ENCODE data around the gene SPOCD1. TPM values are rescaled to one million over a fixed set of nuclear protein-coding genes. Genes with fewer than 3 reads are reported as not detected.

SPOCD1 gene
- total RNA-seq, 1 experiment from 2014 or later: 64.0 TPM

- Histone ChIP-seq H3K9me3 (replicated peaks) (no peaks in the 10 kb centered on the region), H3K36me3 (peaks cover 2% of the 10 kb centered on the region; the same call in 1 of the 2 replicates)
- no peak for DNase-seq (ENCODE audit: low read depth in 1 of 2, low spot score in 2 of 2)
These were observed 71.5 kb downstream of the SPOCD1 start for GRCh38 chr1:31744165-31744888.

DNA sequence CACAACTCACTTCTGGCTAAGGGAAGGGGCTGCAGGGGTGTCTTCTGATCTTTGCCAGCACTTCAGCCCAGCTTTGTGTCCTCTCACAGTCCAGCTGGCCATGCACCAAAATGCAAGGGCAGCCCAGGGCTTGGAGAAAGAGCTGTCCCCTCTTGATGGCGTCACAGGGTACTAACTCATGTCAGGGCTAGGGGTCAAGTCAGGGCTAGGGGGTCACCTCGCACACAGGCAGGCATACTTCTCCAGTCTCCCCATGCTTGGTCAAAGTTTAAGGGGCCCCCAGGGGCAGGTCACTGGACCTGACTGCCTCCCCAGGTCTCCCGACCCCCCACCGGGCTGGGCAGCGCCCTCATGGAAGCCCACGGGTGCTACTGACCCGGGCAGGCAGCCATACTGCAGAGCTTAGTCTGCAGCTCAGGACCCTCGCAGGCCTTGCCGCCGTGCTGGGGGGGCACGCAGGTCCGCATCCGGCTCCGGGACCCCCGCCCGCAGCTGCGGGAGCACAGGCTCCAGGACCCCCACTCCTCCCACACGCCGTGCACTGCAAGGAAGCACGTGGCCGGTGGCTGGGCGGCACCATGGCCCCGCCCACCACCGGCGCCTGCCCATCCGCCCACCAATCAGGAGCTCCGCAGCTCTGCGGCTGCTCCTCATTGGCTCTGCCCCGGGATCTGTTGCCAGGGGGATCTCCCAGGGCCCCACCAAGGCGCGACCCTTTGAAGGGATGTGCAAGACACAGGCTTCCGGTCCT is 73.2 kb downstream of the SPOCD1 start:
- peaks cover 9% of the 10 kb centered on the region for H3K36me3 ChIP-seq
- H3K4me1 ChIP-seq (replicated peaks): no peaks in the 10 kb centered on the region
- no peak for DNase-seq (ENCODE audit: low read depth in 1 of 2, low spot score in 2 of 2)
- H3K27me3 ChIP-seq (replicated peaks): no peaks in the 10 kb centered on the region
- no peak overlapping the region for H3K4me3 ChIP-seq
- no peaks in the 10 kb centered on the region for H3K9me3 ChIP-seq (replicated peaks)
- no peak overlapping the region for H3K27ac ChIP-seq

More at GRCh38 chr1:31744165-31744888, 71.5 kb downstream of the SPOCD1 start:
- Histone ChIP-seq H3K27ac (no peak overlapping the region), H3K4me1 (replicated peaks) (no peaks in the 10 kb centered on the region), H3K4me3 (no peak overlapping the region), H3K27me3 (replicated peaks) (no peaks in the 10 kb centered on the region)

Other genes with a start within 250 kb of the SPOCD1 start
- 14.9 and 25.9 TPM in 2 replicates for gene TINAGL1, start 239.5 kb downstream of the SPOCD1 start, total RNA-seq (2014; rRNA removed; shearing (Covaris generic))
- gene HCRTR1, start 198.3 kb downstream of the SPOCD1 start, total RNA-seq (2014; rRNA removed; shearing (Covaris generic)): not detected in 2 replicates
- 68.6 and 76.2 TPM in 2 replicates for gene PEF1, start 171.1 kb downstream of the SPOCD1 start, total RNA-seq (2014; rRNA removed; shearing (Covaris generic))
- gene COL16A1, start 112.0 kb downstream of the SPOCD1 start, total RNA-seq (2014; rRNA removed; shearing (Covaris generic)): 365 and 404 TPM in 2 replicates
- 15.4 and 15.8 TPM in 2 replicates for gene ADGRB2, start 51.7 kb downstream of the SPOCD1 start, total RNA-seq (2014; rRNA removed; shearing (Covaris generic))
- gene PTP4A2, start 122.3 kb upstream of the SPOCD1 start, total RNA-seq (2014; rRNA removed; shearing (Covaris generic)): 287 and 325 TPM in 2 replicates
- gene KHDRBS1, start 197.8 kb upstream of the SPOCD1 start, total RNA-seq (2014; rRNA removed; shearing (Covaris generic)): 61.1 and 74.6 TPM in 2 replicates

Data from SJSA1 (cell line).